Middle frontal gyrus (tissue), 1 donor: ENCODE results near the gene CDKN2C.
"Not testable (repeated sequence)": the region's sequence is repeated elsewhere in the genome, so short reads cannot be mapped to it uniquely, and the experiment has no call there.

Experiments used
- DNase-seq: peaks from one replicate; pipeline ENCODE4 v3.0.0-alpha.2; 2015; ENCODE audit warnings: low spot score; ENCODE audit errors: extremely low spot score

The CDKN2C gene

GRCh38 chr1:50979937-50980336 is 9.9 kb downstream of the CDKN2C start:
- no peak for DNase-seq

GRCh38 chr1:50980505-50980904 is 10.5 kb downstream of the CDKN2C start:
- no peak for DNase-seq

- no peak for DNase-seq
Observed at GRCh38 chr1:50981741-50982140, 11.7 kb downstream of the CDKN2C start.

GRCh38 chr1:50982611-50983010 is 12.6 kb downstream of the CDKN2C start:
- DNase-seq, result no peak

- DNase-seq, result no peak
Observed at GRCh38 chr1:50983219-50983802, 13.3 kb downstream of the CDKN2C start.

- DNase-seq, result no peak
Observed at GRCh38 chr1:50985094-50985493, 15.0 kb downstream of the CDKN2C start.

- no peak for DNase-seq
Observed at GRCh38 chr1:50986653-50987052, 16.6 kb downstream of the CDKN2C start.

- no peak for DNase-seq
Observed at GRCh38 chr1:50989694-50990093, 19.6 kb downstream of the CDKN2C start.

GRCh38 chr1:50992532-50993318 is 22.7 kb downstream of the CDKN2C start:
- DNase-seq, result no peak

- no peak for DNase-seq
Observed at GRCh38 chr1:50993645-50994044, 23.6 kb downstream of the CDKN2C start.

- no peak for DNase-seq
Observed at GRCh38 chr1:50994997-50995396, 25.0 kb downstream of the CDKN2C start.

- DNase-seq, result no peak
Observed at GRCh38 chr1:50995651-50996050, 25.6 kb downstream of the CDKN2C start.

- no peak for DNase-seq
Observed at GRCh38 chr1:50996083-50996482, 26.0 kb downstream of the CDKN2C start.

GRCh38 chr1:50999375-50999774 is 29.3 kb downstream of the CDKN2C start:
- not testable (repeated sequence) for DNase-seq

- no peak for DNase-seq
Observed at GRCh38 chr1:51000160-51000559, 30.1 kb downstream of the CDKN2C start.

GRCh38 chr1:51000651-51001050 is 30.6 kb downstream of the CDKN2C start:
- DNase-seq, result no peak

GRCh38 chr1:51002516-51002915 is 32.5 kb downstream of the CDKN2C start:
- DNase-seq, result no peak

- not testable (repeated sequence) for DNase-seq
Observed at GRCh38 chr1:51005549-51005948, 35.5 kb downstream of the CDKN2C start.

GRCh38 chr1:51009381-51009780 is 39.3 kb downstream of the CDKN2C start:
- no peak for DNase-seq

- no peak for DNase-seq
Observed at GRCh38 chr1:51014878-51015277, 44.8 kb downstream of the CDKN2C start.

- no peak for DNase-seq
Observed at GRCh38 chr1:51019811-51020210, 49.8 kb downstream of the CDKN2C start.
